Mesendoderm (in vitro differentiated cells): ENCODE results near the gene CCDC30.
"Not testable (repeated sequence)": the region's sequence is repeated elsewhere in the genome, so short reads cannot be mapped to it uniquely, and the experiment has no call there.

Experiments
- DNase-seq: peaks from one replicate; pipeline ENCODE4 v3.0.0; 2013
- H2AK5ac ChIP-seq: 2 replicates; pipeline ENCODE4 v1.6.1; 2013; ENCODE audit warnings: low read length, inconsistent platforms
- H2BK120ac ChIP-seq: 2 replicates; pipeline ENCODE4 v1.6.1; 2013; ENCODE audit warnings: low read depth, mild to moderate bottlenecking, low read length, moderate library complexity, mixed read lengths
- H2BK15ac ChIP-seq: replicated peaks from 2 replicates; pipeline ENCODE4 v1.6.1; 2013; ENCODE audit warnings: low read depth, mild to moderate bottlenecking, moderate library complexity
- H2BK5ac ChIP-seq: 2 replicates; pipeline ENCODE4 v1.6.1; 2013; ENCODE audit warnings: low read length, inconsistent platforms
- H3K18ac ChIP-seq: 2 replicates; pipeline ENCODE4 v1.6.1; 2013; ENCODE audit warnings: mild to moderate bottlenecking, low read length, mixed read lengths
- H3K23ac ChIP-seq: one replicate; pipeline ENCODE4 v1.6.1; 2013; ENCODE audit warnings: low read length
- H3K27ac ChIP-seq: 2 replicates; pipeline ENCODE4 v1.5.1; 2013; ENCODE audit warnings: low read depth, mild to moderate bottlenecking, inconsistent platforms, low read length, moderate library complexity
- H3K27me3 ChIP-seq: 2 replicates; pipeline ENCODE4 v1.6.1; 2013; ENCODE audit warnings: low read length, control low read depth, mild to moderate bottlenecking, inconsistent platforms; ENCODE audit not compliant: insufficient read depth, poor library complexity
- H3K36me3 ChIP-seq: 2 replicates; pipeline ENCODE4 v1.6.1; 2013; ENCODE audit warnings: low read length, inconsistent platforms; ENCODE audit not compliant: control insufficient read depth, insufficient read depth
- H3K4ac ChIP-seq: one replicate; pipeline ENCODE4 v1.6.1; 2013; ENCODE audit warnings: low read depth, mild to moderate bottlenecking, low read length, moderate library complexity
- H3K4me1 ChIP-seq: 2 replicates; pipeline ENCODE4 v1.6.1; 2013; ENCODE audit warnings: low read depth, low read length, inconsistent platforms; ENCODE audit not compliant: control insufficient read depth
- H3K4me2 ChIP-seq: 2 replicates; pipeline ENCODE4 v1.6.1; 2013; ENCODE audit warnings: low read length
- H3K4me3 ChIP-seq: 2 replicates; pipeline ENCODE4 v1.5.1; 2013; ENCODE audit warnings: mild to moderate bottlenecking, low read length
- H3K56ac ChIP-seq: one replicate; pipeline ENCODE4 v1.6.1; 2013; ENCODE audit warnings: low read length
- H3K79me1 ChIP-seq: 2 replicates; pipeline ENCODE4 v1.6.1; 2013; ENCODE audit warnings: low read length, inconsistent platforms
- H3K79me2 ChIP-seq: 2 replicates; pipeline ENCODE4 v1.6.1; 2013; ENCODE audit warnings: mild to moderate bottlenecking, low read length; ENCODE audit not compliant: control insufficient read depth, insufficient read depth
- H3K9ac ChIP-seq: 2 replicates; pipeline ENCODE4 v1.6.1; 2013; ENCODE audit warnings: low read length, inconsistent platforms
- H4K5ac ChIP-seq: one replicate; pipeline ENCODE4 v1.6.1; 2013; ENCODE audit warnings: low read length
- H4K8ac ChIP-seq: one replicate; pipeline ENCODE4 v1.6.1; 2013; ENCODE audit warnings: low read depth, mild to moderate bottlenecking, control low read depth, low read length, moderate library complexity
- WGBS: extraction: QIAGEN DNeasy Blood & Tissue Kit; methylation state at CpG from one replicate; pipeline ENCODE4 v1.1.7; 2013; ENCODE audit warnings: low lambda C conversion rate, missing lambda C conversion rate; ENCODE audit not compliant: insufficient coverage; ENCODE audit errors: extremely low coverage; 5-methylcytosine and 5-hydroxymethylcytosine counted together

CCDC30 gene

DNA sequence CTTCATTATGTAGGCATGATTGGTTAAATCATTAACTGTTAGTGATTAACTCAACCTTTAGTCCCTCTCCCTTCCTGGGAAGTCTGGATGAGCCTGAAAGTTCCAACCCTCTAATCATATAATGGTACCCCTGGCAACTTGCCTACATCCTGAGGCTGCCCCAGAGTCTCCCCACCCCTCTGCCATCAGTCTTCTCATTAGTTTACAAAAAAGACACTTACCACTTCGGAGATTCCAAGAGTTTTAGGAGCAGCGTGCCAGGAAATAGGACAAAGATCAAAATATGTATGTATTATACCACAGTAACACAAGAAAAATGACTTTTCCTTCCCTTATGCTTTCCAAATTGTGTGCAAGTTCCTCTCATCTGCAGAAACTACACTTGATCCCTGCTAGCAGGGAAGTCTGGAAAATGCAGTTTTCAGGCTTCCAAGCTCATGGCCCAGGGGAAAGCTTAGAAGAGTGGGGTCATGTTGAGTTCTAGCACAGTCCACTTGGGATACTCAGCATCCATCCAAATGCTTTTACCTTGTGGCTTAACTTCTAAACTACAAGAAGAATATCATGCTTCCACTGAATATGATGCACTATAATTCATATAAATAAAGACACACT is 130.5 kb downstream of the CCDC30 start:
- Histone ChIP-seq H3K79me2 (no peaks in the 10 kb centered on the region), H3K27ac (no peak overlapping the region), H4K5ac (no peak overlapping the region), H3K23ac (no peak overlapping the region), H3K36me3 (no peaks in the 10 kb centered on the region), H3K18ac (no peak overlapping the region), H3K27me3 (no peaks in the 10 kb centered on the region), H3K4me1 (no peaks in the 10 kb centered on the region), H3K56ac (no peak overlapping the region), H3K9ac (no peak overlapping the region), H2AK5ac (no peak overlapping the region), H3K4me2 (no peak overlapping the region), H2BK15ac (no peak overlapping the region), H4K8ac (no peak overlapping the region), H3K79me1 (no peaks in the 10 kb centered on the region), H2BK5ac (no peak overlapping the region), H3K4me3 (no peak overlapping the region), H2BK120ac (no peak overlapping the region), H3K4ac (no peak overlapping the region)
- WGBS, result no CpG with 5 or more reads among the region's 2 CpGs
- no peak for DNase-seq

DNA sequence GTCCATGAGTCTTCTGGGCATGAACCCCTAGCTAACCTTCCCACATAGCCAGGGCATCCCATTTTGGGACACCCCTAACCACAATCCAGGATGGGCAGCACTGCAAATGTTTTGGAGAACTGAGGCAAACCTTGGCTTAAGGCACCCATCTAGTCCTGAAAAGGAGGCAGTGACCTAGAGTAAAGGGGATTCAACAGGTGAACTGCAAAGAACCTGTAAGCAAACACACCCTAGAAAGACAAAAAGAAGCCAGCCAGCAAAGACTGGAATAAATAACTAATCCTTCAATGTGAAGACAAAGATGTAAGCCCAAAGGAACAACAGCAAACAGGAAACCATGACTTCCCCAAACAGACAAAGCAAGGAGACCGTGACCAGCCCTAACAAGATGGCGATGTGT is 138.4 kb downstream of the CCDC30 start:
- Histone ChIP-seq H4K5ac (no peak overlapping the region), H2BK5ac (no peak overlapping the region), H3K79me2 (no peaks in the 10 kb centered on the region), H3K27me3 (no peaks in the 10 kb centered on the region), H2AK5ac (no peak overlapping the region), H3K4me2 (no peak overlapping the region), H2BK15ac (no peak overlapping the region), H3K79me1 (no peaks in the 10 kb centered on the region), H3K27ac (no peak overlapping the region), H2BK120ac (no peak overlapping the region), H3K23ac (no peak overlapping the region), H3K4ac (no peak overlapping the region), H3K4me1 (no peaks in the 10 kb centered on the region), H3K18ac (no peak overlapping the region), H3K56ac (no peak overlapping the region), H3K36me3 (no peaks in the 10 kb centered on the region), H4K8ac (no peak overlapping the region), H3K9ac (no peak overlapping the region), H3K4me3 (no peak overlapping the region)
- no CpG with 5 or more reads among the region's 2 CpGs for WGBS
- DNase-seq, result no peak

GRCh38 chr1:42613803-42614131 is 150.7 kb downstream of the CCDC30 start:
- Histone ChIP-seq H3K4me2 (no peak overlapping the region), H3K4me1 (no peaks in the 10 kb centered on the region), H3K79me2 (no peaks in the 10 kb centered on the region), H3K9ac (no peak overlapping the region), H2BK5ac (no peak overlapping the region), H3K56ac (no peak overlapping the region), H3K27me3 (no peaks in the 10 kb centered on the region), H3K27ac (no peak overlapping the region), H2AK5ac (no peak overlapping the region), H3K79me1 (no peaks in the 10 kb centered on the region), H3K4ac (no peak overlapping the region), H4K8ac (no peak overlapping the region), H3K36me3 (no peaks in the 10 kb centered on the region), H2BK120ac (no peak overlapping the region), H3K4me3 (no peak overlapping the region), H3K18ac (no peak overlapping the region), H2BK15ac (no peak overlapping the region), H4K5ac (no peak overlapping the region), H3K23ac (no peak overlapping the region)
- no CpG with 5 or more reads among the region's 4 CpGs for WGBS
- no peak for DNase-seq

- H3K27ac ChIP-seq, result no peak overlapping the region
- no peak overlapping the region for H3K4me2 ChIP-seq
- H4K5ac ChIP-seq, result no peak overlapping the region
- no peak overlapping the region for H2AK5ac ChIP-seq
- no peaks in the 10 kb centered on the region for H3K4me1 ChIP-seq
- no peaks in the 10 kb centered on the region for H3K79me2 ChIP-seq
- no peak overlapping the region for H2BK15ac ChIP-seq
- no peak overlapping the region for H3K56ac ChIP-seq
- no peak overlapping the region for H3K4me3 ChIP-seq
- H3K4ac ChIP-seq, result no peak overlapping the region
- no peaks in the 10 kb centered on the region for H3K27me3 ChIP-seq
- H3K36me3 ChIP-seq, result no peaks in the 10 kb centered on the region
- H3K9ac ChIP-seq, result no peak overlapping the region
- H3K18ac ChIP-seq, result no peak overlapping the region
- H4K8ac ChIP-seq, result no peak overlapping the region
- DNase-seq, result no peak
- no peak overlapping the region for H2BK5ac ChIP-seq
- no peak overlapping the region for H3K23ac ChIP-seq
- H2BK120ac ChIP-seq, result no peak overlapping the region
- no peaks in the 10 kb centered on the region for H3K79me1 ChIP-seq
- no CpG with 5 or more reads among the region's 2 CpGs for WGBS
Measured at GRCh38 chr1:42618866-42619265, 155.8 kb downstream of the CCDC30 start.

DNA sequence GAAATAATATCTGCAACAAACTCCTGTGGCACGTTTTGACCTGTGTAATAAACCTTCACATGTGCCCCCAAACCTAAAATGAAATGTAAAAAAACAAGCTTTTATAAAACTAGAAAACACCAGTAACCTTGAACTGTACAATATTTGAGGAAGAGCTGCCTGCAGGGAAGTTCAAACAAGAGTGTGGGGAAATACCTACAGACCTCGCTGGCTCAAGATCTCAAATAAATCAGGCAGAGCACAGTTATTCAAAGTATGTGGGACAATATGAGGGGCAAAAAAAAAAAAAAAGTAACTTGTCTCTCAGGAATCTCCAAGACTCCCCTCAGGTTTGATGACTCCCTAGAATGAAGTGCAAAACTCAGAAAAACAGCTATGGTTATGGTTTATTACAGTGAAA is 157.2 kb downstream of the CCDC30 start:
- Histone ChIP-seq H3K23ac (no peak overlapping the region), H3K9ac (no peak overlapping the region), H4K8ac (no peak overlapping the region), H2BK15ac (no peak overlapping the region), H2BK120ac (no peak overlapping the region), H3K56ac (no peak overlapping the region), H3K36me3 (no peaks in the 10 kb centered on the region), H3K4ac (no peak overlapping the region), H3K79me1 (no peaks in the 10 kb centered on the region), H3K27me3 (no peaks in the 10 kb centered on the region), H3K4me2 (no peak overlapping the region), H4K5ac (no peak overlapping the region), H3K27ac (no peak overlapping the region), H3K18ac (no peak overlapping the region), H2AK5ac (no peak overlapping the region), H3K4me1 (no peaks in the 10 kb centered on the region), H3K4me3 (no peak overlapping the region), H3K79me2 (no peaks in the 10 kb centered on the region), H2BK5ac (no peak overlapping the region)
- DNase-seq, result no peak
- no CpG with 5 or more reads among the region's 2 CpGs for WGBS

DNA sequence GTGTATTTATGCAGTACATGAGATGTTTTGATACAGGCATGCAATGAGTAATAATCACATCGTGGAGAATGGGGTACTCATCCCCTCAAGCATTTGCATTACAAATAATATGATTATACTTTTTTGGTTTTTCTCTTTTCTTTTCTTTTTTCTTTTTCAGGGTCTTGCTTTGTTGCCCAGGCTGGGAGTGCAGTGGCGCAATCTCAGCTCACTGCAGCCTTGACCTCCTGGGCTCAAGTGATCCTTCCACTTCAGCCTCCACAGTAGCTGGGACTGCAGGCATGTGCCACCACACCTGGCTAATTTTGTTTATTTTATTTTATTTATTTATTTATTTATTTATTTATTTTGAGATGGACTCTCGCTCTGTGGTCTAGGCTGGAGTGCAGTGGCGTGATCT is 158.1 kb downstream of the CCDC30 start:
- H3K23ac ChIP-seq, H3K36me3 ChIP-seq, DNase-seq, H3K4ac ChIP-seq, H2BK120ac ChIP-seq, H3K18ac ChIP-seq, H2AK5ac ChIP-seq, H3K4me1 ChIP-seq, H2BK5ac ChIP-seq, H4K5ac ChIP-seq, H3K4me3 ChIP-seq, H3K9ac ChIP-seq, H3K27me3 ChIP-seq, H3K79me2 ChIP-seq, H3K79me1 ChIP-seq, H3K56ac ChIP-seq, H3K4me2 ChIP-seq, H3K27ac ChIP-seq, H2BK15ac ChIP-seq, H4K8ac ChIP-seq: not testable (repeated sequence)
- WGBS, result no CpG with 5 or more reads among the region's 4 CpGs
